ENCODE measurements around the gene MMP25.

MMP25 gene, protein sequence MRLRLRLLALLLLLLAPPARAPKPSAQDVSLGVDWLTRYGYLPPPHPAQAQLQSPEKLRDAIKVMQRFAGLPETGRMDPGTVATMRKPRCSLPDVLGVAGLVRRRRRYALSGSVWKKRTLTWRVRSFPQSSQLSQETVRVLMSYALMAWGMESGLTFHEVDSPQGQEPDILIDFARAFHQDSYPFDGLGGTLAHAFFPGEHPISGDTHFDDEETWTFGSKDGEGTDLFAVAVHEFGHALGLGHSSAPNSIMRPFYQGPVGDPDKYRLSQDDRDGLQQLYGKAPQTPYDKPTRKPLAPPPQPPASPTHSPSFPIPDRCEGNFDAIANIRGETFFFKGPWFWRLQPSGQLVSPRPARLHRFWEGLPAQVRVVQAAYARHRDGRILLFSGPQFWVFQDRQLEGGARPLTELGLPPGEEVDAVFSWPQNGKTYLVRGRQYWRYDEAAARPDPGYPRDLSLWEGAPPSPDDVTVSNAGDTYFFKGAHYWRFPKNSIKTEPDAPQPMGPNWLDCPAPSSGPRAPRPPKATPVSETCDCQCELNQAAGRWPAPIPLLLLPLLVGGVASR

GRCh38 chr16:3045758-3046640 is at the start of gene MMP25:
TSS of gene MMP25 (plus strand) at chr16:3046561. CDS start at chr16:3046918, 357 bp downstream.
- TF ChIP-seq, protein P1, sequence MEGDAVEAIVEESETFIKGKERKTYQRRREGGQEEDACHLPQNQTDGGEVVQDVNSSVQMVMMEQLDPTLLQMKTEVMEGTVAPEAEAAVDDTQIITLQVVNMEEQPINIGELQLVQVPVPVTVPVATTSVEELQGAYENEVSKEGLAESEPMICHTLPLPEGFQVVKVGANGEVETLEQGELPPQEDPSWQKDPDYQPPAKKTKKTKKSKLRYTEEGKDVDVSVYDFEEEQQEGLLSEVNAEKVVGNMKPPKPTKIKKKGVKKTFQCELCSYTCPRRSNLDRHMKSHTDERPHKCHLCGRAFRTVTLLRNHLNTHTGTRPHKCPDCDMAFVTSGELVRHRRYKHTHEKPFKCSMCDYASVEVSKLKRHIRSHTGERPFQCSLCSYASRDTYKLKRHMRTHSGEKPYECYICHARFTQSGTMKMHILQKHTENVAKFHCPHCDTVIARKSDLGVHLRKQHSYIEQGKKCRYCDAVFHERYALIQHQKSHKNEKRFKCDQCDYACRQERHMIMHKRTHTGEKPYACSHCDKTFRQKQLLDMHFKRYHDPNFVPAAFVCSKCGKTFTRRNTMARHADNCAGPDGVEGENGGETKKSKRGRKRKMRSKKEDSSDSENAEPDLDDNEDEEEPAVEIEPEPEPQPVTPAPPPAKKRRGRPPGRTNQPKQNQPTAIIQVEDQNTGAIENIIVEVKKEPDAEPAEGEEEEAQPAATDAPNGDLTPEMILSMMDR (IDR thresholded peaks at IDR 0.05; ENCODE audit: control insufficient read depth, extremely low read depth, insufficient read depth): no peak
- no peak for DNase-seq (ENCODE audit: low read depth)
- H3K4me3 ChIP-seq (ENCODE audit: low read depth, low read length): peak within 1 kb of the TSS; percentile 48

DNA sequence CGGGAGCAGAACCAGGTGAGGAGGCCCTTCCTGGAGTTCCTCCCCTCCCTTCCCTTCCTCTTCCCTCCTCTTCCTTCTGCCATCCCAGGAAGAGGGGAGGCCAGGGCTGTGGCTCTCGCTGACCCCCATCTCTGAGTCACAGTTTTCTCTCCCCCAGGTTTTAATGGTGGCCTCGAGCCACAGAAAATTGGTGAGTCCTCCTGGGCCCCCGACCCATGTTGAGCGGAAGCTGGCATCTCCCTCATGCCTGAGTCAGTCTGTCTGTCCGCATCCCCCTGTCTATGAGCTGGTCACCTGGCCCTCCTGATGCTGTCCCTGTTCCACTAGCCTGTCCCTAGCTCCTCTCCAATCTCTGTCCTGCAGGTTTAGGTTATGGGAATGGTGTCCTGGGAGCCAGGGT is 46.4 kb upstream of the MMP25 start:
- TF ChIP-seq, protein P1 (IDR thresholded peaks at IDR 0.05; ENCODE audit: control insufficient read depth, extremely low read depth, insufficient read depth): no peak
- no peak overlapping the region for H3K4me3 ChIP-seq (ENCODE audit: low read depth, low read length)
- DNase-seq (ENCODE audit: low read depth): no peak

GRCh38 chr16:3000540-3000939 is 45.8 kb upstream of the MMP25 start:
- TF ChIP-seq, protein P1 (IDR thresholded peaks at IDR 0.05; ENCODE audit: control insufficient read depth, extremely low read depth, insufficient read depth): no peak
- H3K4me3 ChIP-seq (ENCODE audit: low read depth, low read length): no peak overlapping the region
- no peak for DNase-seq (ENCODE audit: low read depth)

DNA sequence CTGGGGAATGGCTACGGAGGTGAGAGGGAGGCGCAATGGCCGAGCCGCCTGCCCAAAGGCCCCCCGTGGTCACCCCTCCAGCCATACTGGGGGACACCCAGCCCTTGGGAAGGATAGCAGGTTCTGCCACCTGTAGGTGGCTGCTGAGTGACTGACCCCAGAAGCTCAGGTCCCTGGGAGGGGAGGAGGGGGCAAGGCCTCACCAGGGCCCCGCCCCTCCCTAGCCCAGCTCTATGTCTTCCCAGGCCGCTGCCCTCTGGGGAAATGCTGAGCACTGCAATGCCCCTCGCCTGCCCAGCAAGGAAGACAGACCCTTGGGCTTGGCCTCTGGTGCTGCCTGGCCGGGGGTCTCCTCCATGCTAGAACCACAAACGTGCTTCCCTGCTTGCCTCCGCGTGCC is 45.0 kb upstream of the MMP25 start:
- no peak for DNase-seq (ENCODE audit: low read depth)
- H3K4me3 ChIP-seq (ENCODE audit: low read depth, low read length): no peak overlapping the region
- TF ChIP-seq, protein P1 (IDR thresholded peaks at IDR 0.05; ENCODE audit: control insufficient read depth, extremely low read depth, insufficient read depth): no peak

- TF ChIP-seq, protein P1 (IDR thresholded peaks at IDR 0.05; ENCODE audit: control insufficient read depth, extremely low read depth, insufficient read depth): peak; percentile 74
- peak overlapping the region; percentile 23 for H3K4me3 ChIP-seq (ENCODE audit: low read depth, low read length)
- peak; percentile 98 for DNase-seq (ENCODE audit: low read depth)
Measured at GRCh38 chr16:3003582-3004270, 42.6 kb upstream of the MMP25 start.

DNA sequence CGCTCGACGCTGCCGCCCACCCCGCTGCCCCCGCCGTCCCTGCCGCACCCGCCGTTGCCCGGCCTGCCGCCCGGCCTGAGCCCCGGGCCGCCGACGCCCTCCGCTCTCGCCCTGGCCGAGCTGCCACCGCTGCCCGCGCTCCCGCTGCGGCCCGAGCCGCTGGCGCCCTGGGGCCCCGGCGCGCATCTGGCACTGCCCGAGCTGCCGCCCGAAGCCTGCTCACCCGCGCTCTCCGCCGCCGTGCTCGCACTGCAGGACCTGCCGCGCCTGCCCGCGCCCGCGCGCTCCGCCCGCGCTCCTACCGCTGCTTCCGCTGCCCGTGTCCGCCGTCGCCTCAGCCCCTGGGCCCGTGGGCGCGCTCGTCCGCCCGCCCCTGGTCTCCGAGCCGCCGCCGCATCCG is 42.0 kb upstream of the MMP25 start:
- H3K4me3 ChIP-seq (ENCODE audit: low read depth, low read length): no peak overlapping the region
- TF ChIP-seq, protein P1 (IDR thresholded peaks at IDR 0.05; ENCODE audit: control insufficient read depth, extremely low read depth, insufficient read depth): no peak
- no peak for DNase-seq (ENCODE audit: low read depth)
